COLO668 (cell line): ENCODE data around the gene RAD51B.

ENCODE experiments used
- DNase-seq: peaks from one replicate; lab custom pipeline; 2025; ENCODE audit not compliant: unreplicated experiment; lab: John Stamatoyannopoulos, UW

The RAD51B gene

GRCh38 chr14:68684466-68685418, 865.2 kb downstream of the RAD51B start:
- DNase-seq: no peak

- peak; percentile 38 for DNase-seq
Measured at GRCh38 chr14:68685419-68686204, 866.0 kb downstream of the RAD51B start.

DNA sequence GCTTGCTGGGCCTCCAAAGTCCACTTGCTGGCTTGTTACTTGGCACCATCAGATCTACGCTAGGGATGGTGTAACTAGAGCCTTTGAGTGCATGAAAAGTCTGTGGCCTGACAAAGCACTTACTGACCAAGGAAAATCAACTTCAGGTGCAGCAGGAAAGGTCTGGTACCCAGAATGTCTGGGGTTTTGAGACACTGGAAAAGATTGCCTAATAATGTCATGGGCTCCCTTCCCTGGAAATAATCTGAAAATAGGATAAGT, 866.6 kb downstream of the RAD51B start:
- no peak for DNase-seq

DNA sequence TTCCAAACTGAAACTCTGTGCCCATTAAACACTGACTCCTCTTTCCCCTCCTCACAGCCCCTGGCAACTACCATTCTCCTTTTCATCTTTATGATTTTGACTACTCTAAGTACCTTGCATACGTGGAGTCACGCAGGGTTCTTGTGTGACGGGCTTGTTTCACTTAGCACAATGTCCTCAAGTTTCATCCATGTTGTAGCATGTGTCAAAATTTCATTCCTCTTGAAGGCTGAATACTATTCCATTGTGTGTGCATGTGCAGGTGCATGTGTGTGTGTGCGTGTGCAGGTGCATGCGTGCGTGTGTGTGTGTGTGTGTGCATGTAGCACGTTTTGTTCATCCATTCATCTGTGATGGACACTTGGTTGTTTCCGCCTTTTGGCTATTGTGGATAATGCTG, 867.1 kb downstream of the RAD51B start:
- no peak for DNase-seq

GRCh38 chr14:68687746-68688145, 868.2 kb downstream of the RAD51B start:
- no peak for DNase-seq

GRCh38 chr14:68688872-68689371, 869.3 kb downstream of the RAD51B start:
- no peak for DNase-seq

DNA sequence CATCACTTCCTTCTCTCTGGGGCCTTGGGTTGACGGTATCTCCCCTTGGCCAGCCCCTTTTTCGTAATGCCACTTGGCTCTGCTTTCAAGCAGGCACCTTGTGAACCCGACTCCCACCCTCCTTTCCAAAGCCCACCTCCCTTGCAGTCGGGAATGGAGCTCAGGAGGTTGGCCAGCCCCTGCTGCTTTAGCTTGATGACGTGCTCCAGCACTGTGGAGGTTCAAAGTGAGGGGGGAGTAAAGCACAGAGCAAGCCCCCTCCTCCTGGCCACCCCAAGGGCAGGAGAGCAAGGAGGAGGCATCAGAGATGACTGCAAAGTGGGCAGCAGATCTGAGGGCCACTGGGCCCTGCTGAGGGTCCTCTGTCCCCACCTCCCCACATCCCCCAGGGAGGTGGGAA, 869.9 kb downstream of the RAD51B start:
- no peak for DNase-seq

DNA sequence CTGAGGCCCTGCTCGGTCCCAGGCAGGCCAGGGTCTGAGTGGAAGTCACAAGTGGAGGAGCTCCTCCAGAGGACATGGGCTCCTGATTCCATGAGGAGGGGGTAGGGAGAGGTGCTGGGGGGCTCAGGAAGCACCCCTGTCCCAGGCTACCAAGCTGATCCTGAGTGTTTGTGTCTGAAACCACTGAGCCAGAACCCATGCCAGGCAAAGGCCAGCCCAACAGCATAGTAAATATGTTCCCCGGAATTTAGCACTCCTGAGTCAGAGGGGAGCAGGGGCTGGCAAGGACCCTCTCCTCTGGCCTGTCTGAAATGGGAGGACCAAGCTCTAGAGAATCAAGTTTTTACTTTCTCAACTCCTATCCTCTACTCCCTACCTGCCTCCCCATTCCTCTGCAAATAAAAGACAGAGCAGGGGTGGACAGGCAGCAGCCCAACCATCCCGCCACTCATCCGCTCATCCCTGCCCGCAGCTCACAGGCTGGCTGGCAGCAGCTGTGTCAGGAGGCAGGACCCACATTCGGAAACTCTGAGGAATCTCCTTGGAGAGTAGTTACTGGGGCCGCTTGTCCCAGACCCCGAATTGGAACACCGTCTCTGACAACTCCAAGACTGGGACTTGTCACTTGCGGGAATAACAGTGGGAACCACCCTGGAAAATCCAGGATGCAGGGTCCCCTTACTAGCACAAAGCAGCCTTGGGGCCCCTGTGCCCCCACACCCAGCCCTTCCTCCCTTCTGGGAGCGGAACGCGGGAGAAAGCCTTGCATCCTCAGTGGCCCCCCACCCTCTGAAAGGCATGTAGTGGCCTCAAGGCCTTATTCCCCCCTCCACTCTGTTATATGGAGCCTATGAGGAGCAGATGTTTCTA, 870.7 kb downstream of the RAD51B start:
- no peak for DNase-seq

GRCh38 chr14:68691031-68691791, 871.6 kb downstream of the RAD51B start:
- no peak for DNase-seq

DNA sequence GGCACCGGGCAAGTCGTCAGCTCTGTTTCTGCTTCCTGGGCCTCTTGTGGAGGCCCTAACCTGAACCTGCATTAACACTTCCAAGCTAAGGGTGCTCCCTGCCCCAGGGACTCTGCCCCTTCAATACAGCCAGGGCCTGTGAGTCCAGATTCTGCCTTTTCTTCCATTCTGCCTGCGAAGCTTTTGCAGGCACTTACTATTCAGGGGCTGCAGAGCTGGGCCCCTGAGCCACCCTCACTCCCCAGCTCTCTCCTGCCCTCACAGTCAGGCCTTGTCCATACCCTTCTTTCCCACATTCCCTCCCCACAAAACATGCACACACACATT, 872.2 kb downstream of the RAD51B start:
- DNase-seq: no peak

DNA sequence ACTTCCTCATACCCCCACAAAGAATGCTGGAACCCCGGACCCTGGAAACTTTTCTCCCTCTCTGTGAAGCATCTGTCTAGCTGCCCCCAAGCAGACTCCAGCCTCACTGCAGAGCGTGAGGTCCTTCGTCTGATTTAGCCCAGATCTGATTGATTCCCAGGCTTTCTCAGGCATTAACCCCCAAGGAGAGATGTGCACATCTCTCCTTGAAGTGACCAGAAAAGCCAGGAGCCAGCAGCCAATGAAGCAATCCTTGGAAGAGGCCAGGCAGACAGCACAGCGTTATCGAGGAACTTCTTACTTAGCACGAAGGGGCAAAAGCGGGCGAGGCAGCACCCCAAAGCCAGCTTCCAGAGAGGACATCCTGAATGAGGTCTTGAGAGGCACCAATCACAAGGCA, 872.6 kb downstream of the RAD51B start:
- no peak for DNase-seq

GRCh38 chr14:68692916-68693771, 873.6 kb downstream of the RAD51B start:
- no peak for DNase-seq

DNA sequence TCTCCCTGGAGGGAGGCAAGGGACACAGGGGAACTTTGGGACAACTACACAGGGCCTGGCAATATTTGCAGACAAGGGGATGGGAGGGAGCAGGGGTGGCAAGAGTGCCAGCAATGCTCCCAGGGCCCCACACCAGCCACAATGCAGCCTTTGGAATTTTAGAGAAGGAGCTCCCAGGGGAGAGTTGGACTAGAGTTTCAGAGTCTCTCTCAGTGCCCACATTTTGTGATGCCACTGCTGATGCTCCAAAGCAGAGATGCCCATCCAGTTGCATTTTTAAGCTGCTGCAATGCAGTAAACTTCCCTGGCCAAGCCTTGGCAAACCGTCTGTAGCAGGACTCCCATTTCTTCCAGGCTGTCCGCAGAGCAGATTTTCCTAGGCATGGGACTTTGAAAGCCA, 874.3 kb downstream of the RAD51B start:
- no peak for DNase-seq

GRCh38 chr14:68694516-68695235, 875.1 kb downstream of the RAD51B start:
- DNase-seq: no peak

DNA sequence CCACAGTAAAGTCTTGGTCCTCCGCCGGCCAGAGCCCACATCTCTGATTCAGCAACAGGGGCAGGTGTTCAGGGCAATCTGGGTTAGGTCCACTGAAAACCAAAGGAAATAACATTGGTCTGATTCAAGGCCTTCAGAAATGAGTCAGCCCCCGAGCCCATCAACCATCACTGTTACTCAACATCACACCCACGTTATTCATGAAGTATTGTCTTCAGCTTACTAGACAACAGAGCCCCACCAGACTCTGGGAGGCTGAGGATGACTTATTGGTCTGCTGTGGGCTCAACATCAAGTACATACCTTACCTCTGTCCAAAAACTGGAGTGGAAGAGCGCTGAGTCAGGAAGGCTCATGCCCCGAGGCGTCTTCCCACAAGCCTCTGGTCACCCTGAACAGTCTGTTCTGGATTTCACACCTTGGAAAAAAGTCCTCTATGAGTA, 875.8 kb downstream of the RAD51B start:
- no peak for DNase-seq

- no peak for DNase-seq
Measured at GRCh38 chr14:68695856-68696255, 876.3 kb downstream of the RAD51B start.

GRCh38 chr14:68696266-68696665, 876.7 kb downstream of the RAD51B start:
- no peak for DNase-seq

DNA sequence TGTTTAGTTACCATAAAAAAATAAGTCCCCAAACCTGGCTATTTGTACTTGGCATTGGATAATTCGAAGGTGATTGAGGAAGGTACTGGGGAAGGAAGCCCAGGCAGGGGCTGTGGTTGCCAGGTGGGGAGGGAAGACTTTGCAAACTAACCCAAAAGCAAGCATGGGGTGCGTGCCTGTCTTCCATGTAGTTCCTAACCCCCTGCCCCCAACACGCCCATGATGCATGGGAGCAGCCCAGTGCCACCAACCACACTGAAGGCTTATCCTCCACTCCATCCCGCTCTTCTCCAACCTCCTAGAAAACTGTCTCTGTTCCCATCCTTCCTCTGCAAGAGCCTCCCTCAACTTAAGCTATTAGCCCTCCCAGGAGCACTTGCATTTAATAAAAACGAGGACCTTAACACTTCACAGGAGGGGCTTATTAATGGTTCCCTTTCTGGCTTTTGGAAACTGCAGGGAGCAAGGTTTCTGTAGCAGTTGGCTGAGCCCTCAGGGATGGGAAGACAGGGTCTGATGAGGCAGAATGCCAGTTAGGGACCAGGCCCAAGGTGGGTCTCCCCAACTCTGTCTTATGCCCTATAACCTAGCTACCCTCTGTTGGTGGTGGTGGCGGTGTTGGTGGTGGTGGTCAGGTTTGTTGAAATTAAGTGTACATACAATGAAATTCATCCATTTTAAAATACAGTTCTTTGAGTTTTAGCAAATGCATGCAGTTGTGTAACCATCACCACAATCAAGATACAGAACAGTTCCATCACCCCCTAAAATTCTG, 877.3 kb downstream of the RAD51B start:
- DNase-seq: no peak
